Suprapubic skin (tissue), 4 donors: ENCODE data around the gene TRRAP.

Source experiments
- EP300 ChIP-seq: sonication (generic); formaldehyde crosslinking; IDR thresholded peaks from one replicate; pipeline ENCODE4 v1.6.1; 2017; ENCODE audit warnings: antibody characterized with exemption
- POLR2A ChIP-seq, 2 donors: fragments of 450-650 bp; IDR thresholded peaks; one replicate each; pipeline ENCODE4 v1.6.1; 2017; ENCODE audit warnings: antibody characterized with exemption in 2 of 2, mild to moderate bottlenecking in 2 of 2, moderate library complexity in 2 of 2
- POLR2AphosphoS5 ChIP-seq, 3 donors: sonication (generic); formaldehyde crosslinking; IDR thresholded peaks; one replicate each; pipeline ENCODE4 v1.6.1; 2017; ENCODE audit warnings: antibody characterized with exemption in 3 of 3
- TF ChIP-seq, protein P1 (sequence below), 2 donors: fragments of 200-600 bp in 1 of 2; fragments of 450-650 bp in 1 of 2; sonication (generic) in 1 of 2; IDR thresholded peaks; one replicate each; pipeline ENCODE4 v1.5.1; 2016 to 2019; ENCODE audit warnings: antibody characterized with exemption in 2 of 2, mild to moderate bottlenecking in 1 of 2, moderate library complexity in 1 of 2

DNA sequence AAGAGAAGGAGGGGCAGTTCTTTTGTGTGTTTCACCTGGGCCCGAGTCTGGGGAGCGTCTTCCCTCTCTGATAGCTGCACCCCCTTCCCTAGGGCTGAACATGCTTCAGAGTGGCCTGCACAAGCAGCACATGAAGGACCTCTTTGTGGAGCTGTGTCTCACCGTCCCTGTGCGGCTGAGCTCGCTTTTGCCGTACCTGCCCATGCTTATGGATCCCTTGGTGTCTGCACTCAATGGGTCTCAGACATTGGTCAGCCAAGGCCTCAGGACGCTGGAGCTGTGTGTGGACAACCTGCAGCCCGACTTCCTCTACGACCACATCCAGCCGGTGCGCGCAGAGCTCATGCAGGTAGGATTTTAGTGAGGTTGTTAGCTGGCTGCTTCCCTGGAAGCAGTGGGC, 39.0 kb downstream of the TRRAP start:
- TF ChIP-seq POLR2AphosphoS5 (IDR thresholded peaks at IDR 0.05) (no peak), POLR2A (IDR thresholded peaks at IDR 0.05) (no peak), EP300 (no peak)
- TF ChIP-seq, protein P1, sequence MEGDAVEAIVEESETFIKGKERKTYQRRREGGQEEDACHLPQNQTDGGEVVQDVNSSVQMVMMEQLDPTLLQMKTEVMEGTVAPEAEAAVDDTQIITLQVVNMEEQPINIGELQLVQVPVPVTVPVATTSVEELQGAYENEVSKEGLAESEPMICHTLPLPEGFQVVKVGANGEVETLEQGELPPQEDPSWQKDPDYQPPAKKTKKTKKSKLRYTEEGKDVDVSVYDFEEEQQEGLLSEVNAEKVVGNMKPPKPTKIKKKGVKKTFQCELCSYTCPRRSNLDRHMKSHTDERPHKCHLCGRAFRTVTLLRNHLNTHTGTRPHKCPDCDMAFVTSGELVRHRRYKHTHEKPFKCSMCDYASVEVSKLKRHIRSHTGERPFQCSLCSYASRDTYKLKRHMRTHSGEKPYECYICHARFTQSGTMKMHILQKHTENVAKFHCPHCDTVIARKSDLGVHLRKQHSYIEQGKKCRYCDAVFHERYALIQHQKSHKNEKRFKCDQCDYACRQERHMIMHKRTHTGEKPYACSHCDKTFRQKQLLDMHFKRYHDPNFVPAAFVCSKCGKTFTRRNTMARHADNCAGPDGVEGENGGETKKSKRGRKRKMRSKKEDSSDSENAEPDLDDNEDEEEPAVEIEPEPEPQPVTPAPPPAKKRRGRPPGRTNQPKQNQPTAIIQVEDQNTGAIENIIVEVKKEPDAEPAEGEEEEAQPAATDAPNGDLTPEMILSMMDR (IDR thresholded peaks at IDR 0.05), result no peak
